ENCODE measurements around the gene KAZN. TPM values are rescaled to one million over a fixed set of nuclear protein-coding genes. Genes with fewer than 3 reads are reported as not detected.

KAZN gene
- total RNA-seq, 1 experiment from 2014 or later, result 2.4 TPM

DNA sequence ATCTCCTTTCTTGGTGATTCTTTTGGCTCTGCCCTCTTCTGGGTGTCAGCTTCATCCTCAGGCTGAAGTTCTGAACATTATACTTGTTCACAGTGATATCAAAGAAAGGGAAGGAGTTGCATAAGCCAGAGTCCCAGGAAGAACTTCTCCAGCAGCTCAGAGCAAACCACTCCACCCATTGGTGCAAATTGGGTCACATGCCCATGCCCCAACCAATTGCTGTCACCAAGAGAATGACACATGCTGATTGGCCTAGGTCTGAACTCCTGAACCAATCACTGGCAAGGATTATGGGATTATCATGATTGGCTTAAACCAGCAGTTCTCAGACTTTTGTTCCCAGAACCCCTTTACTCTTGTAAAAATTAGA, 298.6 kb downstream of the KAZN start:
- no TSS peak for BruUV-seq (replicated peaks)
- Histone ChIP-seq H3K27me3 (replicated peaks; ENCODE audit: control insufficient read depth, insufficient read depth, low read length) (no peaks in the 10 kb centered on the region), H3K4me3 (ENCODE audit: low read depth, low read length) (no peak overlapping the region), H3K4me1 (no peaks in the 10 kb centered on the region), H3K36me3 (ENCODE audit: control insufficient read depth, insufficient read depth, low read length) (no peaks in the 10 kb centered on the region), H3K9me3 (no peaks in the 10 kb centered on the region)
- TF ChIP-seq, protein P1, sequence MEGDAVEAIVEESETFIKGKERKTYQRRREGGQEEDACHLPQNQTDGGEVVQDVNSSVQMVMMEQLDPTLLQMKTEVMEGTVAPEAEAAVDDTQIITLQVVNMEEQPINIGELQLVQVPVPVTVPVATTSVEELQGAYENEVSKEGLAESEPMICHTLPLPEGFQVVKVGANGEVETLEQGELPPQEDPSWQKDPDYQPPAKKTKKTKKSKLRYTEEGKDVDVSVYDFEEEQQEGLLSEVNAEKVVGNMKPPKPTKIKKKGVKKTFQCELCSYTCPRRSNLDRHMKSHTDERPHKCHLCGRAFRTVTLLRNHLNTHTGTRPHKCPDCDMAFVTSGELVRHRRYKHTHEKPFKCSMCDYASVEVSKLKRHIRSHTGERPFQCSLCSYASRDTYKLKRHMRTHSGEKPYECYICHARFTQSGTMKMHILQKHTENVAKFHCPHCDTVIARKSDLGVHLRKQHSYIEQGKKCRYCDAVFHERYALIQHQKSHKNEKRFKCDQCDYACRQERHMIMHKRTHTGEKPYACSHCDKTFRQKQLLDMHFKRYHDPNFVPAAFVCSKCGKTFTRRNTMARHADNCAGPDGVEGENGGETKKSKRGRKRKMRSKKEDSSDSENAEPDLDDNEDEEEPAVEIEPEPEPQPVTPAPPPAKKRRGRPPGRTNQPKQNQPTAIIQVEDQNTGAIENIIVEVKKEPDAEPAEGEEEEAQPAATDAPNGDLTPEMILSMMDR (IDR thresholded peaks at IDR 0.05; ENCODE audit: insufficient read depth in 1 of 2, low read depth in 1 of 2, low read length in 1 of 2, severe bottlenecking in 1 of 2, unreplicated experiment in 1 of 2), result no peak
- no peak overlapping the region for H3K27ac Mint-ChIP-seq (ENCODE audit: unreplicated experiment)
- H3K4me1 Mint-ChIP-seq (ENCODE audit: low read depth, unreplicated experiment), result no peaks in the 10 kb centered on the region
- H3K36me3 Mint-ChIP-seq (ENCODE audit: insufficient read depth, unreplicated experiment), result no peaks in the 10 kb centered on the region
- H3K9me3 Mint-ChIP-seq (ENCODE audit: unreplicated experiment), result no peaks in the 10 kb centered on the region
- intact Hi-C loops (cut with micrococcal nuclease; ENCODE audit: unreplicated experiment), result no loop called here
- CTCF ChIA-PET, result no interaction called here
- H3K4me3 Mint-ChIP-seq (ENCODE audit: unreplicated experiment), result no peak overlapping the region
- DNase-seq, result no peak
- POLR2A ChIA-PET, result no interaction called here
- peaks cover 3% of the 10 kb centered on the region for H3K27me3 Mint-ChIP-seq (ENCODE audit: insufficient read depth, unreplicated experiment)

DNA sequence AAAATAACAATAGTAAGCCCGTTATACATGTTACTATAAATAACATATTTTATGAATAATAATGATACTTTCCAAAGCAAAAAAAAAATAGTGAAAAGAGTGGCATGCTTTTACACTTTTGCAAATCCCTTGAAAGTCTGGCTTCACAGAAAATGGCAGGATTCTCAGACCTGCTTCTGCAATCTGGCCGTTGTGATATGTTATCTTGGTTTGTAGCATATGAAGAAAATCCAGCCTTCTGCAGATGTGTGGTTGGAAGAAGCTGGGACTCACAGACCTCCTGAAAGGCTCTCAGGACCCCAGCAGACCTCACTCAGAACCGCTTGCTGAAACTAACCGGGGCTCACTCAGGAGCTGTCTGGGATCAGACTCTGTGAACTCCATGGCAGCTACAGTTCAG, 299.1 kb downstream of the KAZN start:
- no peaks in the 10 kb centered on the region for H3K27me3 ChIP-seq (replicated peaks; ENCODE audit: control insufficient read depth, insufficient read depth, low read length)
- no peaks in the 10 kb centered on the region for H3K36me3 ChIP-seq (ENCODE audit: control insufficient read depth, insufficient read depth, low read length)
- TF ChIP-seq, protein P1 (IDR thresholded peaks at IDR 0.05; ENCODE audit: insufficient read depth in 1 of 2, low read depth in 1 of 2, low read length in 1 of 2, severe bottlenecking in 1 of 2, unreplicated experiment in 1 of 2), result no peak
- Mint-ChIP-seq H3K9me3 (ENCODE audit: unreplicated experiment) (no peaks in the 10 kb centered on the region), H3K36me3 (ENCODE audit: insufficient read depth, unreplicated experiment) (no peaks in the 10 kb centered on the region), H3K4me3 (ENCODE audit: unreplicated experiment) (no peak overlapping the region), H3K27me3 (ENCODE audit: insufficient read depth, unreplicated experiment) (peaks cover 3% of the 10 kb centered on the region), H3K27ac (ENCODE audit: unreplicated experiment) (no peak overlapping the region), H3K4me1 (ENCODE audit: low read depth, unreplicated experiment) (no peaks in the 10 kb centered on the region)
- H3K4me1 ChIP-seq, result no peaks in the 10 kb centered on the region
- ChIA-PET CTCF (no interaction called here), POLR2A (no interaction called here)
- DNase-seq, result no peak
- no peaks in the 10 kb centered on the region for H3K9me3 ChIP-seq
- H3K4me3 ChIP-seq (ENCODE audit: low read depth, low read length), result no peak overlapping the region
- BruUV-seq (replicated peaks), result no TSS peak
- intact Hi-C loops (cut with micrococcal nuclease; ENCODE audit: unreplicated experiment), result no loop called here

DNA sequence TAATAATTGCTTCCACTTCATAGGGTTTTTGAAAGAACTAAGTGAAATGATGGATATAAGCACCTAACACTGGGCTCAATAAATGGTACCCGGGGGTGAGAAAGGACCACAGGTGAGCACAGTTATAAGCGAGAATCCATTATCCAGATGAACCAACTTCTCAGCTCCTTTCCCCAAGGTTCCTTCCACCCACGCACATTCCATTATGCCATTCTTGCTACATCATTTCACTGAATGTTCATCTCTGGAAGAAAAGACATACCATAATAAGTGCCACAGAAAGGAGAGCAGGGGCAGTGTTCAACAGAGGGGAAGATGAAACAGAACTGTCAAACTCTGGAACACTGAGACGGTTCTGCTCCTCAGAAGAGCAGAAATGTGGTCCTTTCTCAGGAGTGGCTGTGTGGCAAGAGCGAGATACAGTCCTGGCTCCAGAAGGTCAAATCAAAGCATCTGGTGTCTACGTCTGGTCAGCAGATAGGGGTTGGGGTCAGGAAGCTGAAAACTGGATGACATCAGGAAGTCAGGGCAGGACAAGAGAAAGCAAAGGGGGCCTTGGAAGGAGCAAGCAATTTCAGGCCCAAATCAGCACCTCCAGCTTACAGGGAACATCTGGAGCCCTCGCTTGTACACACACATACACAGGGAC, 299.6 kb downstream of the KAZN start:
- DNase-seq, result no peak
- H3K4me3 Mint-ChIP-seq (ENCODE audit: unreplicated experiment), result no peak overlapping the region
- no peaks in the 10 kb centered on the region for H3K4me1 Mint-ChIP-seq (ENCODE audit: low read depth, unreplicated experiment)
- H3K27ac Mint-ChIP-seq (ENCODE audit: unreplicated experiment), result no peak overlapping the region
- H3K9me3 Mint-ChIP-seq (ENCODE audit: unreplicated experiment), result no peaks in the 10 kb centered on the region
- H3K36me3 Mint-ChIP-seq (ENCODE audit: insufficient read depth, unreplicated experiment), result no peaks in the 10 kb centered on the region
- Histone ChIP-seq H3K4me1 (no peaks in the 10 kb centered on the region), H3K27me3 (replicated peaks; ENCODE audit: control insufficient read depth, insufficient read depth, low read length) (no peaks in the 10 kb centered on the region), H3K9me3 (no peaks in the 10 kb centered on the region), H3K4me3 (ENCODE audit: low read depth, low read length) (no peak overlapping the region), H3K36me3 (ENCODE audit: control insufficient read depth, insufficient read depth, low read length) (no peaks in the 10 kb centered on the region)
- TF ChIP-seq, protein P1 (IDR thresholded peaks at IDR 0.05; ENCODE audit: insufficient read depth in 1 of 2, low read depth in 1 of 2, low read length in 1 of 2, severe bottlenecking in 1 of 2, unreplicated experiment in 1 of 2), result no peak
- CTCF ChIA-PET, result no interaction called here
- peaks cover 3% of the 10 kb centered on the region for H3K27me3 Mint-ChIP-seq (ENCODE audit: insufficient read depth, unreplicated experiment)
- intact Hi-C loops (cut with micrococcal nuclease; ENCODE audit: unreplicated experiment), result no loop called here
- BruUV-seq (replicated peaks), result no TSS peak
- POLR2A ChIA-PET, result no interaction called here

Measured in Caco-2 (cell line).